MM.1S (cell line): ENCODE measurements around the gene LIPH.

Experiments used
- DNase-seq: peaks from one replicate; pipeline ENCODE4 v3.0.0-alpha.2; 2015
- H2AFZ ChIP-seq: fragments of 300-600 bp; sonication (generic); 2 replicates; pipeline ENCODE4 v1.6.0; 2016; ENCODE audit warnings: antibody characterized with exemption, low read length
- H3F3A ChIP-seq: fragments of 300-600 bp; sonication (generic); 2 replicates; pipeline ENCODE4 v1.6.1; 2016; ENCODE audit warnings: mild to moderate bottlenecking, antibody characterized with exemption, low read length, moderate library complexity, mixed read lengths; ENCODE audit not compliant: insufficient read depth
- H3K27ac ChIP-seq: fragments of 300-600 bp; sonication (generic); 2 replicates; pipeline ENCODE4 v1.5.1; 2016; ENCODE audit warnings: mild to moderate bottlenecking, low read length
- H3K27me3 ChIP-seq: fragments of 300-600 bp; sonication (generic); replicated peaks from 2 replicates; pipeline ENCODE4 v1.6.0; 2016; ENCODE audit warnings: low read length; ENCODE audit not compliant: insufficient read depth
- H3K36me3 ChIP-seq: fragments of 300-600 bp; sonication (generic); replicated peaks from 2 replicates; pipeline ENCODE4 v1.6.1; 2016; ENCODE audit warnings: mild to moderate bottlenecking, low read length, mixed read lengths; ENCODE audit not compliant: insufficient read depth
- H3K4me1 ChIP-seq: fragments of 300-600 bp; sonication (generic); 2 replicates; pipeline ENCODE4 v1.6.1; 2016; ENCODE audit warnings: low read length, mixed read lengths
- H3K4me2 ChIP-seq: fragments of 300-600 bp; sonication (generic); 2 replicates; pipeline ENCODE4 v1.6.0; 2016; ENCODE audit warnings: low read depth, low read length
- H3K4me3 ChIP-seq: fragments of 300-600 bp; sonication (generic); 2 replicates; pipeline ENCODE4 v1.5.1; 2016; ENCODE audit warnings: low read length, mixed read lengths
- H3K79me2 ChIP-seq: fragments of 300-600 bp; sonication (generic); 2 replicates; pipeline ENCODE4 v1.6.1; 2016; ENCODE audit warnings: mixed run types, low read length, mixed read lengths
- H3K9ac ChIP-seq: fragments of 300-600 bp; sonication (generic); 2 replicates; pipeline ENCODE4 v1.6.1; 2016; ENCODE audit warnings: low read length, mixed read lengths
- H3K9me2 ChIP-seq: fragments of 300-600 bp; sonication (generic); replicated peaks from 2 replicates; pipeline ENCODE4 v1.6.1; 2016; ENCODE audit warnings: mild to moderate bottlenecking, low read length, mixed read lengths; ENCODE audit not compliant: insufficient read depth
- H3K9me3 ChIP-seq: fragments of 300-600 bp; sonication (generic); replicated peaks from 2 replicates; pipeline ENCODE4 v1.6.1; 2016; ENCODE audit warnings: mild to moderate bottlenecking, low read length, mixed read lengths; ENCODE audit not compliant: insufficient read depth
- H4K20me1 ChIP-seq: fragments of 300-600 bp; sonication (generic); 2 replicates; pipeline ENCODE4 v1.6.1; 2016; ENCODE audit warnings: mild to moderate bottlenecking, low read length, moderate library complexity, mixed read lengths; ENCODE audit not compliant: insufficient read depth
- EZH2 ChIP-seq: fragments of 300-600 bp; sonication (generic); optimal IDR thresholded peaks from 2 replicates; pipeline ENCODE3; 2017; ENCODE audit warnings: low read depth, mild to moderate bottlenecking, antibody characterized with exemption, low read length, mixed read lengths
- EZH2phosphoT487 ChIP-seq: fragments of 300-600 bp; sonication (generic); IDR thresholded peaks from 2 replicates; pipeline ENCODE4 v1.6.1; 2018; ENCODE audit warnings: antibody characterized with exemption, low read length
- TF ChIP-seq, protein P1 (sequence below): fragments of 300-600 bp; sonication (generic); IDR thresholded peaks from 2 replicates; pipeline ENCODE4 v1.5.1; 2016; ENCODE audit warnings: antibody characterized with exemption, low read length, mixed read lengths

The LIPH gene

DNA sequence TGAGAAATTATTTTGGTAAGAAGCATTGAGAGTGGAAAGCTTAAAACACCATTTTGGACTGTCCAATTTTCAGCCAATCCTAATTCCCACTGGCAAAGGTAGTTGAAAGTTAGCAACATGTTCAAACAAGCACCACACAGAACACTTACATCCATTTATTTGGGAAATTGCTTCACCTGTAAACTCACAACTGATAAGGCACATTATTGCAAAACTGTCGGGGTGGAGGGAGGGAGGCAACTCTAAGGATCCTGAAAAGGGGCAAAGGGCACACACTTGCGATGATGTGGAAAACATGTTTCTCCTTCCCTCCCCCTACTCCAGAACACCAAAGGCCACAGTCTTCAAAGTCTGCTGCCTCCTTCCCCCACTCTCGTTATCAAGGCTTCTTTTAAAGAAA is 62.9 kb downstream of the LIPH start:
- H3K4me2 ChIP-seq, result no peak overlapping the region
- H3K4me1 ChIP-seq, result no peaks in the 10 kb centered on the region
- TF ChIP-seq, protein P1, sequence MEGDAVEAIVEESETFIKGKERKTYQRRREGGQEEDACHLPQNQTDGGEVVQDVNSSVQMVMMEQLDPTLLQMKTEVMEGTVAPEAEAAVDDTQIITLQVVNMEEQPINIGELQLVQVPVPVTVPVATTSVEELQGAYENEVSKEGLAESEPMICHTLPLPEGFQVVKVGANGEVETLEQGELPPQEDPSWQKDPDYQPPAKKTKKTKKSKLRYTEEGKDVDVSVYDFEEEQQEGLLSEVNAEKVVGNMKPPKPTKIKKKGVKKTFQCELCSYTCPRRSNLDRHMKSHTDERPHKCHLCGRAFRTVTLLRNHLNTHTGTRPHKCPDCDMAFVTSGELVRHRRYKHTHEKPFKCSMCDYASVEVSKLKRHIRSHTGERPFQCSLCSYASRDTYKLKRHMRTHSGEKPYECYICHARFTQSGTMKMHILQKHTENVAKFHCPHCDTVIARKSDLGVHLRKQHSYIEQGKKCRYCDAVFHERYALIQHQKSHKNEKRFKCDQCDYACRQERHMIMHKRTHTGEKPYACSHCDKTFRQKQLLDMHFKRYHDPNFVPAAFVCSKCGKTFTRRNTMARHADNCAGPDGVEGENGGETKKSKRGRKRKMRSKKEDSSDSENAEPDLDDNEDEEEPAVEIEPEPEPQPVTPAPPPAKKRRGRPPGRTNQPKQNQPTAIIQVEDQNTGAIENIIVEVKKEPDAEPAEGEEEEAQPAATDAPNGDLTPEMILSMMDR, result no peak
- TF ChIP-seq EZH2phosphoT487 (no peak), EZH2 (no peak)
- peaks cover 13% of the 10 kb centered on the region for H3K36me3 ChIP-seq
- no peak overlapping the region for H2AFZ ChIP-seq
- H3K27me3 ChIP-seq, result no peaks in the 10 kb centered on the region
- H3K9me2 ChIP-seq, result no peaks in the 10 kb centered on the region
- H3K4me3 ChIP-seq, result no peak overlapping the region
- H4K20me1 ChIP-seq, result no peaks in the 10 kb centered on the region
- no peak overlapping the region for H3K9ac ChIP-seq
- H3K79me2 ChIP-seq, result peaks cover 1% of the 10 kb centered on the region; the same call in 1 of the 2 replicates
- H3K27ac ChIP-seq, result no peak overlapping the region
- DNase-seq, result no peak
- H3F3A ChIP-seq, result no peaks in the 10 kb centered on the region
- no peaks in the 10 kb centered on the region for H3K9me3 ChIP-seq

DNA sequence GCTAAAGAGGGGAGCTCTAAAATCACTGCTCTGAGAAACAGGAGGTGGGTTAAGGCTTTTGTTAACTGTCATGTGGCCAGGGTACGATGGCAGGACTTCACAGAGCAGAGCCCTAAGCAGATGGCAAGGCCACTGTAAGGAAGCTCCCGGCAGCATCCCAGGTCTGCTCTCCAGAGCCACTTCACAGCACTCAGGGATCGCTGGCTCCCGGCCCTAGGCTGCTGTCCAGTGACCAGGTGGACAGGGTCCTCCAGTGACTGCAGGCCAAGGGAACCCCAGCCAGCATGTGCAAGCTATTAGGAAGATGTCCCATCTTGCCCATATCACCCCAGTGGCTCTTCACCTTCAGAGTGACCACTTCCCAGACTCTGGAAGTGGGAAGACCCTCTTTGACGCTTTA is 63.9 kb downstream of the LIPH start:
- Histone ChIP-seq H3F3A (no peaks in the 10 kb centered on the region; the same call in 1 of the 2 replicates), H3K4me2 (no peak overlapping the region), H3K79me2 (no peaks in the 10 kb centered on the region), H3K4me1 (no peaks in the 10 kb centered on the region), H3K4me3 (no peak overlapping the region), H3K9ac (no peak overlapping the region), H4K20me1 (no peaks in the 10 kb centered on the region), H3K36me3 (peaks cover 10% of the 10 kb centered on the region), H3K27ac (no peak overlapping the region), H3K9me2 (no peaks in the 10 kb centered on the region), H3K27me3 (no peaks in the 10 kb centered on the region), H3K9me3 (no peaks in the 10 kb centered on the region), H2AFZ (no peak overlapping the region)
- TF ChIP-seq EZH2 (no peak), EZH2phosphoT487 (no peak)
- TF ChIP-seq, protein P1, result no peak
- no peak for DNase-seq

- Histone ChIP-seq H3K9me2 (no peaks in the 10 kb centered on the region), H3K4me1 (0 out of 2 replicates have a peak, but pooled peaks cover 6% of the 10 kb centered on the region), H3K27me3 (no peaks in the 10 kb centered on the region), H3K36me3 (peaks cover 14% of the 10 kb centered on the region), H2AFZ (no peak overlapping the region), H3F3A (no peaks in the 10 kb centered on the region; the same call in 1 of the 2 replicates), H3K9me3 (no peaks in the 10 kb centered on the region), H3K79me2 (no peaks in the 10 kb centered on the region), H3K27ac (no peak overlapping the region), H3K4me2 (no peak overlapping the region), H4K20me1 (no peaks in the 10 kb centered on the region), H3K9ac (no peak overlapping the region), H3K4me3 (no peak overlapping the region)
- TF ChIP-seq, protein P1, result no peak
- TF ChIP-seq EZH2phosphoT487 (no peak), EZH2 (no peak)
- no peak for DNase-seq
Measured at GRCh38 chr3:185486394-185486793, 66.0 kb downstream of the LIPH start.
